GM19372 (cell line): ENCODE data around the gene CCND1.

ENCODE experiments used
- ATAC-seq: cut with Tn5 transposase; IDR thresholded peaks from one replicate; pipeline ENCODE4 v1.9.1; 2021; ENCODE audit warnings: mild to moderate bottlenecking, low read depth, moderate library complexity; ENCODE audit not compliant: unreplicated experiment

CCND1 gene

DNA sequence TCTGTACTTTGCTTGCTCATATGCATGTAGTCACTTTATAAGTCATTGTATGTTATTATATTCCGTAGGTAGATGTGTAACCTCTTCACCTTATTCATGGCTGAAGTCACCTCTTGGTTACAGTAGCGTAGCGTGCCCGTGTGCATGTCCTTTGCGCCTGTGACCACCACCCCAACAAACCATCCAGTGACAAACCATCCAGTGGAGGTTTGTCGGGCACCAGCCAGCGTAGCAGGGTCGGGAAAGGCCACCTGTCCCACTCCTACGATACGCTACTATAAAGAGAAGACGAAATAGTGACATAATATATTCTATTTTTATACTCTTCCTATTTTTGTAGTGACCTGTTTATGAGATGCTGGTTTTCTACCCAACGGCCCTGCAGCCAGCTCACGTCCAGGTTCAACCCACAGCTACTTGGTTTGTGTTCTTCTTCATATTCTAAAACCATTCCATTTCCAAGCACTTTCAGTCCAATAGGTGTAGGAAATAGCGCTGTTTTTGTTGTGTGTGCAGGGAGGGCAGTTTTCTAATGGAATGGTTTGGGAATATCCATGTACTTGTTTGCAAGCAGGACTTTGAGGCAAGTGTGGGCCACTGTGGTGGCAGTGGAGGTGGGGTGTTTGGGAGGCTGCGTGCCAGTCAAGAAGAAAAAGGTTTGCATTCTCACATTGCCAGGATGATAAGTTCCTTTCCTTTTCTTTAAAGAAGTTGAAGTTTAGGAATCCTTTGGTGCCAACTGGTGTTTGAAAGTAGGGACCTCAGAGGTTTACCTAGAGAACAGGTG is 11.1 kb downstream of the CCND1 start:
- no peak for ATAC-seq

DNA sequence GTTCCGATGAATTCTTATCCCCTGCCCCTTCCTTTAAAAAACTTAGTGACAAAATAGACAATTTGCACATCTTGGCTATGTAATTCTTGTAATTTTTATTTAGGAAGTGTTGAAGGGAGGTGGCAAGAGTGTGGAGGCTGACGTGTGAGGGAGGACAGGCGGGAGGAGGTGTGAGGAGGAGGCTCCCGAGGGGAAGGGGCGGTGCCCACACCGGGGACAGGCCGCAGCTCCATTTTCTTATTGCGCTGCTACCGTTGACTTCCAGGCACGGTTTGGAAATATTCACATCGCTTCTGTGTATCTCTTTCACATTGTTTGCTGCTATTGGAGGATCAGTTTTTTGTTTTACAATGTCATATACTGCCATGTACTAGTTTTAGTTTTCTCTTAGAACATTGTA is 12.0 kb downstream of the CCND1 start:
- ATAC-seq, result no peak

DNA sequence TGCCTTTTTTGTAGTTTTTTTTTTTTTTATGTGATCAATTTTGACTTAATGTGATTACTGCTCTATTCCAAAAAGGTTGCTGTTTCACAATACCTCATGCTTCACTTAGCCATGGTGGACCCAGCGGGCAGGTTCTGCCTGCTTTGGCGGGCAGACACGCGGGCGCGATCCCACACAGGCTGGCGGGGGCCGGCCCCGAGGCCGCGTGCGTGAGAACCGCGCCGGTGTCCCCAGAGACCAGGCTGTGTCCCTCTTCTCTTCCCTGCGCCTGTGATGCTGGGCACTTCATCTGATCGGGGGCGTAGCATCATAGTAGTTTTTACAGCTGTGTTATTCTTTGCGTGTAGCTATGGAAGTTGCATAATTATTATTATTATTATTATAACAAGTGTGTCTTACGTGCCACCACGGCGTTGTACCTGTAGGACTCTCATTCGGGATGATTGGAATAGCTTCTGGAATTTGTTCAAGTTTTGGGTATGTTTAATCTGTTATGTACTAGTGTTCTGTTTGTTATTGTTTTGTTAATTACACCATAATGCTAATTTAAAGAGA is 12.5 kb downstream of the CCND1 start:
- ATAC-seq, result no peak

DNA sequence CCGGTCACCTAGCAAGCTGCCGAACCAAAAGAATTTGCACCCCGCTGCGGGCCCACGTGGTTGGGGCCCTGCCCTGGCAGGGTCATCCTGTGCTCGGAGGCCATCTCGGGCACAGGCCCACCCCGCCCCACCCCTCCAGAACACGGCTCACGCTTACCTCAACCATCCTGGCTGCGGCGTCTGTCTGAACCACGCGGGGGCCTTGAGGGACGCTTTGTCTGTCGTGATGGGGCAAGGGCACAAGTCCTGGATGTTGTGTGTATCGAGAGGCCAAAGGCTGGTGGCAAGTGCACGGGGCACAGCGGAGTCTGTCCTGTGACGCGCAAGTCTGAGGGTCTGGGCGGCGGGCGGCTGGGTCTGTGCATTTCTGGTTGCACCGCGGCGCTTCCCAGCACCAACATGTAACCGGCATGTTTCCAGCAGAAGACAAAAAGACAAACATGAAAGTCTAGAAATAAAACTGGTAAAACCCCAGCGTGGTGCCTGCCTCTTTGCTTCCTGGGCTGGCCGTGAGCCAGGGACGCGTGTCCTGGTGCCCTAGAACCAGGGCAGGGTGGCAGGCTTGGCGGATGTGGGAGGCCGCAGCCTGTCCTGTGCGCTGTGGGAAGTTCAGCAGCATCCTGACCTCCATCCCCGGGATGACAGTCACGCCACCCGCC is 13.2 kb downstream of the CCND1 start:
- ATAC-seq, result no peak

DNA sequence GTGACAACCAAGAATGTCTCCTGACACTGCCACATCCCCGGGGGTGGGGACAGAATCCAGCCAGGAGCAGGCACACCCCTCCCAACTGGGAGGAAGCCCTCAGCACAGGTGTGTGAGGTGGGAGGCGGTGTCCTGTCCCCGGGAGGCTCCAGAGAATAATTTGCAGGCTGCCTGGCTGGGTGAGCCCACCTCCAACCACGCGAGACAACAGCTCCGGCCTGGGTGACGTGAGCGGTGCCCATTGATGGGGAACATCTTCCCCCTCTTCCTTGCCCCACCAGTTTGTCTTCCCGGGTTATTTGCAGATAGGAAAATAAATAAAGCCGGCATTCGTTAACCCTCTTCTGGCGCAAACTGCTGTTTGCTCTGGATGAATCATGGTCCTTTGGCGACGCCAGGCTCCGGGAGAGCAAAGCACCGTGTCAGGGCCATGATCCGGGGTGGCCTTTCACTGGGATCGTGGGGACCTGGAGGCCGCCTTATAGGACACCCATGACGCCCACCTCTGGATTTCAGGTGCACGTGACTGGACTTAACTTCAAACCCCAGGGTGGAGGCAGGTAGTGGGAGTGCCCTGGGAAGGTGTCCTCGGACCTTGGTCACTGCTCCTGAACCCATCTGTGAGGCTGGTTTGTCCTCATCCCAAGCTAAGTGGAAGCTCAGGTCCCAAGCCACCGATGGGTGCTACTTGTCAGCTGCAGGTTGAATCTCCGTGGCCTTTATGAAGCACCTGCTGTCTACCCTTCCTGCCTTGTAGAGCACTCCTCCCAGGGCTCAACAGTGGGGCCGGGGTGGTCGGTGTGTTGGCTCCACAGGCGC is 13.9 kb downstream of the CCND1 start:
- ATAC-seq, result no peak

DNA sequence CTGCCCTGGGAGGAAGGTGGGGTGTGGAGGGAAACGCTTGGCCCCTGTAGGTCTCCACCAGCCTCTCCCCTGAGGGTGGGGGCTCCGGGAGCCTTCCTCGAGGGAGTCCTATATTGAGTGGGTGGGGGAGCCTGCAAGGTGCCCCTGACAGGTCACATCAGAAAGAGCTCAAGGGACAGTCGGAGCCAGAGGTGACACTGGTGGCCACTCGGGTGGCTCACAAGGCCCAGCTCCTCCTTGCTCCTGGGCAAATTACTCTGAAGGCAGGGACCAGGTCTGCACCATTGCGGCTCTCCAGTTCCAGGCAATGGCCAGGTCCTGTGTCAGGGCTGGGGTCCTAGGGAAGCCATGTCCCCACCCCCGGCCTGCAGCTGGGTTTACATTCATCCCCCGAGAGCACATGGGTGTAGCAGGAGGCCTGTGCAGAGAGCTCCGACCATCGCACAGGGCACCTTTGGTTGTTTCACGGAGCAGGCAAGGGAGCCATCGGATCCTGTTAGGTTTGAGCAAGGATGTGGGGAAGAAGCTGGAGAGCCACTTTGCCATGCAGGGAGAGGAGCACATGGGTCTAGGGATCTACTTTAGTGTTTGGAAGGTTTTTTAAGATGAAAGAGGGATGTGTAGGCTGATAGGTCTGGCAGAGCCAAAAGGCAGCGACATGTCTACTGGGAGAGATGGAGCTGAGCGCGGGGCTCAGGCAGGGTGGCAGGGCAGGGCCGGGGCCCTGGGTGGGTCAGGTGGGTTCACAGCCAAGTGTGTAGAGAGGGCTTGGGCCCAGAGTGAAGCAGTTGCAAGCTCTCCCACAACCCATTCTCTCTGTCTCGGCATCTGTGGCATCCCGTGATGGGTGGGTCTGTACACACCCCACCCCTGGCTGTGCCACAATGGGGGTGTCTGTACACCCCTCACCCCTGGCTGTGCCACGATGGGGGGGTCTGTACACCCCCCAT is 14.8 kb downstream of the CCND1 start:
- no peak for ATAC-seq

DNA sequence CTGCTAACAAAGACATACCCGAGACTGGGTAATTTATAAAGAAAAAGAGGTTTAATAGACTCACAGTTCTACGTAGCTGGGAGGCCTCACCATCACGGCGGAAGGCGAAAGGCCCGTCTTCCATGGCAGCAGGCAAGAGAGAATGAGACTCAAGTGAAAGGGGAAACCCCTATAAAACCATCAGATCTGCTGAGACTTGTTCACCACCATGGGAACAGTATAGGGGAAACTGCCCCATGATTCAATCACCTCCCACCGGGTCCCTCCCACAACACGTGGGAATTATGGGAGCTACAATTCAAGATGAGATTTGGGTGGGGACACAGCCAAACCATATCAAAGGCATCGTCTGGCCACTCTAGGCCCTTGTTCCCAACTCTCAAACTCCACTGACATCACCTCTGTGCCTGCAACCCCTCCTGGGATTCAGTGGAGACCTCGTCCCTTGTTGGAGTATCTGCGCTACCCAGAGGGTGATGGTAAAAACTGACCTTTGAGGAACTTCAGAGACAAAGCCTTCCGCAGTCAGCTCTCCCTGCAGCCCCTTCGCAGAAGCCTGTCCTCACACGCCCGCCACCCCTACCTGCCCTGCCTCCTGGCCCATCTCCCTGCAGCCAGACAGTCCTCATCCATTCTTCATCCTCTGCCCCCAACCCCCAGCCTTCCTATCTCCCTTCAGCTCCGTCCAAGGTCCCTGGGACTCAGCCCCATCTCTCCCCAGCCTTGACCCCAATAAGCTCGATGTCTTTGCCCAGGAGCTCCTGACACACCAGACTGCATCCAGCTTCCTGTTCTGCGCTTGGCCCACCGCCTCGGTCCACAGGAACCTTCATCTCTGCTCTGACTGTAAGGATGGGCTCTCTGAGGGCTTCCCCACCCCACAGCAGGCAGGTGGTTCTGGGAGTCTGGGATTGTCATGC is 15.8 kb downstream of the CCND1 start:
- ATAC-seq, result no peak

DNA sequence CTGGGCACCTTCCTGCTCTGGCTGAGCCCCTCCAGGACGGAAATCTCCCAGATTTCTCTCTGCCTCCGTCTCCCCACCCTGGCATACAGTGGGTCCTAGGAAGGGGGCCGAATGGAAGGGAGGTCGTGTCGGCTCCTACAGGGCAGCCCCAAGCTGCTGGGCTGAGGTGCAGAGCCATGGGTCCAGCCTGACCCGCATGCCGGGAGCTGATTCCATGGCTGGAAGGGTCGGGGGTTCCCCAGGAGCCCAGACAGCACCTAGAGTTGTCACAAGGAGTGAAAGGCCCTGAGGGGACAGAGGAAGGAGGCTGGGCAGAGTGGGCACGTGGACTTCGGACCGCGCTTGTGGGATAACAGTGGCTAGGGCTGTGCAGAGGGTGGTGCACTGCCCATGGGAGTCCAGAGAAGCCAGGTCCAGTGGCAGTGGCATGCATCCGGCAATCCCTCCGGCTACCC is 16.5 kb downstream of the CCND1 start:
- ATAC-seq, result no peak

DNA sequence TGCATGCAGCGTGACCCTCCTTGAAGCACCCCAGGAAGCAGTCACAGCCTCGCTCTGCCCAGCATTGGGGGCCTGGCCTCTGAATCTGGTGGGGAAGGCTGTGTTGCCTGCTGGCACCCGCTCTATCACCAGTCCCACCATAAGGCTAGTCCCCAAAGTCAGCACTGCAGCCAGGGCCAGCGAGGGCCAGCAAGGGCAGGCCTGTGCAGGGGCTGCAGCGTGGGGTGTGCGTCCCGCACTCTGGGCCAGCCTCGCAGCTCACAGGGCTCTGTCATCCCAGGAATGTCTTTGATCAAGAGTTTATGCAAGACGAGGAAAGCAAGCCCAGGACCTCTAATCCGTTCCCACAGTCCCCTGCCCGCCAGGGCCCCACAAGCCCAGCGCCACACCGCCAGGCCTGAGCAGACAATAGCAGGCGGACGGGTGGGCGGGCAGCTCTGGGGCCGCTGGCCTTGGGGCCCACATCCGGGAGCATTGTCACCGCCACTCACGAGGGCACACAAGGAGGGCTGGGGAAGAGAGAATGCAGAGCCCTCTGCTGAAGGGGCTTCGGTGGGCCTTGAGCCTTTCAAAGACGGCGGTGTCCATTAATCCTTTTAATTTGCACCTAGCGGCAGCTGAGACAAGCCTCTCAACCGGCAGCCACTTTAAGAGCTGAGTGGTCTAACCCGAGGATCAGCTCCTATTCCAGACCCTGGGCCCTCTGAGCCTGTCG is 17.1 kb downstream of the CCND1 start:
- no peak for ATAC-seq

DNA sequence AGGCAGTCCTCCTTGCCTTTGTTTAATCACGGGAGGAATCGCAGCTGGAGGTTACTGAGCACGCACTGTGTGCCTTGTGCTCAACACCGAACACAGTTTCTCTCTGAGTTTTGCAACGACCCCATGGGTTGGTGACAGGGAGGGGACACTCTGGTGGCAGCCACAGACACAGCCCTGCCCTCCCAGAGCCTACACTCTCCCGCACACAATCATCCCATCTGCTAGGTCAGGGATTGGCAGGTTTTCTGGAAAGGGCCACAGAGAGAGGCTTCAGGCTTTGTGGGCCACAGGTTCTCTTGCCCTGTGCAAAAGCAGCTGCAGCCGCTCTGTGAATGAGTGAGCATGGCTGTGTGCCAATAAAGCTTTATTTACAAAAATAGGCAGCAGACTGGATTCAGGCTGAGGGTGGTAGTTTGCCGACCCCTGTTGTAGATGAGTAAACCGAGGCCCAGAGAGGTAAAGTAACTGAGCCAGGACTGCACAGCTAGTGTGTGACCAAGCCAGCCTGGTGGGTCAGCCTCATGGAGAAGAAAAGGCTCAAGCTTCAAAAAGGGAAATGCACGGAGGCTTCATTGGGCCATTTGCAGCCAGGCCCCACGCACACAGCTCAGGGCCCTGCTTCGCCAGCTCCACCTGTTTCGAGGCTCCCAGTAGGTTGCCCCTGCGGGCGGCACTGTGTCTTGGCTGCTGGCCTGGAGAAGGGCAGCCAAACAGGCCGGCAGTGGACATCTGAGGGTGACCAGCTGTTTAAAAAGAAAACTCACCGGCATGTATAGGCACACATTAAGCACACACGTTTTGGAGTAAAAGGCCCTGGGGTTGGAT is 17.9 kb downstream of the CCND1 start:
- no peak for ATAC-seq

DNA sequence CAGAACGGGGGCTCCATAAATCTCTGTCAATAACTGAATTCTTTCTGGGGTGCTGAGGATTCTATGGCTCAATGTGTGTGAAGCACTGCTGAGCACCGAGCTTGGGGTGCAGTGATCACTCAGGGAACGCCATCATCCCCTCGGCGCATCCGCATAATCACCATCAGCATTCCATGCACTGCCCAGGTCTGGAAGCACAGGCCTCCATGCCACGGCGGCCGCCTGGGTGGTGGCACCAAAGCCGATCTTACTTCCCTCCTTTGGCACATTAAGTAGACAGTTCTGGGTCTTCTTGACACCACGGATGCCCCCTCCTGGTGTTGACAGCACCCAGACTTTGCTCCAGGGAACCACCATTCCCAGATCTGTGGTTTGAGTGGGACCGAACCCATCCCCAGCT is 18.6 kb downstream of the CCND1 start:
- no peak for ATAC-seq

DNA sequence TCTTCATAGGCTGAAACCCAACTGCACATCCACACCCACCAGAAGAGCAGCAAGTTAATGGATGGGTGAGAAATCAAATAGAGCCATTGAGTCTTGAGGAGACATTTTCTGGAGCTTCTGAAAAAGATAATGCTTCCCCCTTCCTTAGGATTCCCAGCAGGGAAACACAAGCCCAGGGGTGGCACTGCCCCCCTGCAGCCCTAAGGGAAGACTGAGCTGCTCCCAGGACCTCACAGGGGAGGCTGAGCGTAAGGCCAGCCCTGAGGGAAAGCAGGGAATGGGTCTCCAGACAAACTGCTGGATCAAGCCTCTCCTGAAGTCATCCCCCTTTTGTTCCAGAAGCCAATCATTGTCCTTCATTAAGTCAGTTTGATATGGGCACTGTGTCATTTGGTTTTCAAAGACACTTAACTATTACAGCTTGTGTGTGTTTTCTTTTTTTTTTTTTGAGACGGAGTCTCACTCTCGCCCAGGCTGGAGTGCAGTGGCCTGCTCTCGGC is 19.1 kb downstream of the CCND1 start:
- ATAC-seq, result no peak

DNA sequence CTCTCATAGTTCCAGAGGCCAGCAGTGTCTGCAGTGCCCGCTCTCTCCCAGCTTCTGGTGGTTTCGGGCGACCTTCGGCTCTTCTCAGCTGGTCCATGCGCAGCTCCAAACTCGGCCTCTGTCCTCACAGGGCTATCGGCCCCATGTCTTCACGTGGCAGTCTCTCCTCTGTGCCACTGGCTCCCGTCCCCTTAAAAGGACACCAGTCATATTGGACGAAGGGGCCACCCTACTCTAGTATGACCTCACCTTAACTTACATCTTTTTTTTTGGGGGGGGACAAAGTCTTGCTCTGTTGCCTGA is 20.4 kb downstream of the CCND1 start:
- ATAC-seq, result no peak

DNA sequence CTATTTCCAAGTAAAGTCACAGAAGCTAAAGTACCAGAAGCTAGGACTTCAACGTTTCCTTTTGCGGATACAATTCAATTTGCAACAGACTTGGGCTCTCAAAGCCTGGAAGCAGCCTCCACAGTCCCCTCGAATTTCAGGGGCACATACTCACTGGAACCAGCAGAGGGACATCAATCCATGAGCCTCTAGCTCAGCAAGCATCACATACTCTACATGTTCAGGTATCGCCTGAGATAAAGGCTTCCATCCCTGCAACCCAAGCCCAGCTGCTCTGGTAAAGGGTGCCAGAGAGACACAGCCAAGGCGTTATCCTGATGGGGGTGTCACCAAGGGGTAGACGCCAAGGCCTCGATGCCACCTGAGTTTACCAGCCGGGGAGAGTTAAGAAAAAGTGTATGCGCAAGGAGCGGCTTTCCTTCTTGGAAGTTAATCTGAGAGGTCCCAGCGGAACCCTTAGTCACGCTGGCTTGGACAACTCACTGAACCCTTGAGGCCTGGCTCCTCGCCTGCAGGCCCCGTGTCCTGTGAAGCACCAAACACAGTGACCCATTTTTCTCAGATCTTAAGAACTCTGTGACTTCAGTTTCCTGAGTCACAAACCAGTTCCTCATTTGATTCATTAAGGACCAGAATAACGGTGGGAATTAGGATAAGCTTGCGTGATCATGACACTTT is 21.2 kb downstream of the CCND1 start:
- no peak for ATAC-seq

DNA sequence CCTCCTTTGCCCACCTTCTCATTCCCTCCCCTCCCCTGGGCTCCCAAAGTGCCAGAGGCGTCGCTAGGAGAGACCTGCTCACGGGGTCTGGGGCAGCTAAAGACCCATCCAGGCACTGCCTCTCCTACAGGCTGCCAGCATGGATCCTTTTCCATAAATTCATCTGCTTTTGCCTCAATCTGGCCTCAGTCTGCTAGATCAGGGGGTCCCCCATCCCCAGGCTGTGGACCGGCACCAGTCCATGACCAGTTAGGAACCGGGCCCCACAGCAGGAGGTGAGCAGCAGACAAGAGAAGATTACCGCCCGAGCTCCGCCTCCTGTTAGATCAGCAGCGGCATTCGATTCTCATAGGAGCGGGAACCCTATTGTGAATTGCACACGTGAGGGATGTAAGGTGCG is 21.9 kb downstream of the CCND1 start:
- ATAC-seq, result no peak

DNA sequence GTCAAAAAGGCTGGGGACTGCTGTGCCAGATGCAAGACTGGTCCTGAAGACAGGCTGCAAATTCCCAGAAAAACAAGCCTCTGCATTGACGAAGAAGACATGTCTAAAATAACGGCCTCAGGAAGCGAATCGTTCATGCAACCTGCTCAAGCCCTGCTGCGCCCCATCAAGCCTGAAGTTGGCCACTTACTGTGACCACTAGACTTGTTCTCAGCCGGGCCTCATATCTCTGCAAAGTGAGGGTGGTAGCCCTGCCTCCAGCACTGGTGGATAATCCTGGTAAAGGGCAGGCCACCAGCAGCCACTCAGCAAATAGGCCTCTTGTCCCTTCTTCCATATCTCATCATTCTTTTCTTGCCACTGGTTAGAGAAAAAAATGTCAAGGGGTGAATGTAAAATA is 22.4 kb downstream of the CCND1 start:
- ATAC-seq, result no peak
